HepG2 (cell line): ENCODE measurements around the gene TTC31. TPM values are rescaled to one million over a fixed set of nuclear protein-coding genes. Genes with fewer than 3 reads are reported as not detected.

Experiments
- BCL6 ChIP-seq: IDR thresholded peaks from 2 replicates; pipeline ENCODE4 v1.6.1; 2016; ENCODE audit warnings: missing genetic modification reagents, missing compliant biosample characterization
- CREB1 ChIP-seq, 2 experiments: fragments of 450-650 bp in 1 of 2; IDR thresholded peaks; 2 replicates each; pipeline ENCODE4 v1.6.1; 2016 to 2017; ENCODE audit warnings: control low read depth in 1 of 2, mild to moderate bottlenecking in 1 of 2, missing compliant biosample characterization in 1 of 2, missing genetic modification characterization in 1 of 2
- HNRNPUL1 ChIP-seq: fragments of 200-400 bp; formaldehyde crosslinking; IDR thresholded peaks from 2 replicates; pipeline ENCODE4 v1.6.1; 2017; ENCODE audit warnings: low read depth, mild to moderate bottlenecking, low read length, moderate library complexity
- KAT7 ChIP-seq: IDR thresholded peaks from 2 replicates; pipeline ENCODE4 v1.6.1; 2018; ENCODE audit warnings: borderline replicate concordance, missing compliant biosample characterization
- KDM5A ChIP-seq: fragments of 200-600 bp; sonication (generic); IDR thresholded peaks from 2 replicates; pipeline ENCODE4 v1.7.0; 2018; ENCODE audit warnings: antibody characterized with exemption, mild to moderate bottlenecking, low read length, borderline replicate concordance
- NPAS2 ChIP-seq: sonication (generic); formaldehyde crosslinking; IDR thresholded peaks from 2 replicates; pipeline ENCODE4 v1.8.0; 2022; ENCODE audit warnings: mild to moderate bottlenecking, missing genetic modification reagents, borderline replicate concordance
- TEAD2 ChIP-seq: sonication (generic); formaldehyde crosslinking; IDR thresholded peaks from 2 replicates; pipeline ENCODE4 v1.9.0; 2021; ENCODE audit warnings: missing genetic modification reagents
- TGIF2 ChIP-seq: IDR thresholded peaks from 2 replicates; pipeline ENCODE4 v1.6.1; 2016; ENCODE audit warnings: control low read depth, missing compliant biosample characterization
- U2AF2 ChIP-seq: fragments of 200-400 bp; formaldehyde crosslinking; IDR thresholded peaks from 2 replicates; pipeline ENCODE4 v1.6.1; 2017; ENCODE audit warnings: low read depth, mild to moderate bottlenecking, low read length
- ZC3H13 ChIP-seq: sonication (generic); formaldehyde crosslinking; IDR thresholded peaks from 2 replicates; pipeline ENCODE4 v1.8.1; 2023; ENCODE audit warnings: mild to moderate bottlenecking, missing genetic modification reagents, moderate library complexity
- ZC3H4 ChIP-seq: sonication (generic); formaldehyde crosslinking; IDR thresholded peaks from 2 replicates; pipeline ENCODE4 v1.4.0; 2020; ENCODE audit warnings: missing genetic modification reagents, borderline replicate concordance
- ZNF17 ChIP-seq: sonication (generic); formaldehyde crosslinking; IDR thresholded peaks from 2 replicates; pipeline ENCODE4 v1.5.0; 2020; ENCODE audit warnings: mild to moderate bottlenecking, missing genetic modification reagents
- ZNF460 ChIP-seq: sonication (generic); formaldehyde crosslinking; IDR thresholded peaks from 2 replicates; pipeline ENCODE4 v1.5.1; 2020; ENCODE audit warnings: missing genetic modification reagents, mild to moderate bottlenecking, borderline replicate concordance
- ZNF713 ChIP-seq: sonication (generic); formaldehyde crosslinking; IDR thresholded peaks from 2 replicates; pipeline ENCODE4 v1.4.0; 2020; ENCODE audit warnings: mild to moderate bottlenecking, missing genetic modification reagents
- ZNF772 ChIP-seq: sonication (generic); formaldehyde crosslinking; IDR thresholded peaks from 2 replicates; pipeline ENCODE4 v1.5.0; 2020; ENCODE audit warnings: mild to moderate bottlenecking, missing genetic modification reagents
- polyA plus RNA-seq, 8 experiments: library from polyadenylated mRNA; depleted of rRNA in 3 of 8; stranded (reverse) in 7 of 8; unstranded in 1 of 8; fragments of >200 nt; fragmentation: Illumina TruSeq in 4 of 8; extraction: Trizol in 4 of 8; gene quantifications; 2 replicates each; pipeline versions ENCODE4 v1.2.1 to v1.2.3, GENCODE V29; 2011 to 2016; ENCODE audit warnings: low read depth in 4 of 8, missing spikeins in 1 of 8, mixed read lengths in 1 of 8; ENCODE audit not compliant: insufficient read depth in 1 of 8
- total RNA-seq, 5 experiments: library from RNA; depleted of rRNA; stranded (reverse); fragments of >200 nt; fragmentation: Illumina TruSeq; extraction: Trizol; gene quantifications; 2 replicates each; pipeline ENCODE4 v1.2.3, GENCODE V29; 2016; ENCODE audit warnings: low read depth in 1 of 5
- TF ChIP-seq, protein P1 (sequence below), 2 experiments: sonication (generic) in 1 of 2; formaldehyde crosslinking in 1 of 2; IDR thresholded peaks; 2 replicates each; pipeline versions ENCODE4 v1.6.1 to v1.9.0; 2014 to 2022; ENCODE audit warnings: antibody characterized with exemption in 1 of 2, borderline replicate concordance in 1 of 2, inconsistent platforms in 1 of 2, low read depth in 1 of 2, missing genetic modification reagents in 1 of 2
- TF ChIP-seq, protein P2 (sequence below): sonication (generic); formaldehyde crosslinking; IDR thresholded peaks from 2 replicates; pipeline ENCODE4 v1.4.0; 2020; ENCODE audit warnings: missing genetic modification reagents
- TF ChIP-seq, protein P3 (sequence below): sonication (generic); formaldehyde crosslinking; IDR thresholded peaks from 2 replicates; pipeline ENCODE4 v1.5.1; 2020; ENCODE audit warnings: mild to moderate bottlenecking, moderate library complexity, missing genetic modification reagents
- TF ChIP-seq, protein P4 (sequence below): IDR thresholded peaks from 2 replicates; pipeline ENCODE4 v1.6.1; 2016; ENCODE audit warnings: low read depth, borderline replicate concordance

The TTC31 gene
- total and polyA plus RNA-seq, 2 of the 13 experiments (the other 11 are each of a cell fraction or from before 2014, with no cell fraction given), result 28.3 to 39.5 TPM

DNA sequence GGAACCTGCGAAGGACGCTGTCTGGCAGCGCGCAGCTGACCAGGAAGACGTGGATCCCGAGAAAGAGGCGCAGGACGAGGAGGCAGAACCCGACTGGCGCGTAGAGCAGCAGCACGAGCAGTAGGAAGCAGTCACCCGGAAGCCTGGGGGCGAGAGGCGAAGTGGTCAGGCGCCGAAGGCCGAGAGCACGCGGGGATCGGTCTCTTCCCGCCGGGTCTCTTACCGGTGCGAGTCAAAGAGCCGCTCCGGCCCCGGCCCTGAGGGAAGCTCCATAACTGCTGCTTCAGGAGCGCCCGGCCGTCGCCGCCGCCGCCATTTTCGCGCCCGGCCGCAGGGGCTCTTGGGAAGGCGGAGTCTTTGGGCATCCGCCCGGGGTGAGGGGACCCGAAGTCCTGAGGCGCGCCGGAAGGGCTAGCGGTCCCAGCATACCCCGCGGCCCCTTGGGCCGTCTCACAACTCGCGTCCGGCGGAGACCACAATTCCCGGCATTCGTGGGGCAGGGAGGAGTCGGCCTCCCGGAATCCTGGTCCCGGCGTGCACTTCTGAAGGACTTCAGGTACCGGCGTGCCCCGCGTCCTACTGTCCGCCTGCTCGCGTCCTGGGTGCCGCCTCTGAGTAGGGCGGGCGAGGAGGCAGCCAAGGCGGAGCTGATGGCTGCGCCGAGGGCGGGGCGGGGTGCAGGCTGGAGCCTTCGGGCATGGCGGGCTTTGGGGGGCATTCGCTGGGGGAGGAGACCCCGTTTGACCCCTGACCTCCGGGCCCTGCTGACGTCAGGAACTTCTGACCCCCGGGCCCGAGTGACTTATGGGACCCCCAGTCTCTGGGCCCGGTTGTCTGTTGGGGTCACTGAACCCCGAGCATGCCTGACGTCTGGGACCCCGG, 46.7 kb downstream of the TTC31 start, which contains the start of the genes AUP1 and HTRA2 (continued):
- TF ChIP-seq, protein P1, sequence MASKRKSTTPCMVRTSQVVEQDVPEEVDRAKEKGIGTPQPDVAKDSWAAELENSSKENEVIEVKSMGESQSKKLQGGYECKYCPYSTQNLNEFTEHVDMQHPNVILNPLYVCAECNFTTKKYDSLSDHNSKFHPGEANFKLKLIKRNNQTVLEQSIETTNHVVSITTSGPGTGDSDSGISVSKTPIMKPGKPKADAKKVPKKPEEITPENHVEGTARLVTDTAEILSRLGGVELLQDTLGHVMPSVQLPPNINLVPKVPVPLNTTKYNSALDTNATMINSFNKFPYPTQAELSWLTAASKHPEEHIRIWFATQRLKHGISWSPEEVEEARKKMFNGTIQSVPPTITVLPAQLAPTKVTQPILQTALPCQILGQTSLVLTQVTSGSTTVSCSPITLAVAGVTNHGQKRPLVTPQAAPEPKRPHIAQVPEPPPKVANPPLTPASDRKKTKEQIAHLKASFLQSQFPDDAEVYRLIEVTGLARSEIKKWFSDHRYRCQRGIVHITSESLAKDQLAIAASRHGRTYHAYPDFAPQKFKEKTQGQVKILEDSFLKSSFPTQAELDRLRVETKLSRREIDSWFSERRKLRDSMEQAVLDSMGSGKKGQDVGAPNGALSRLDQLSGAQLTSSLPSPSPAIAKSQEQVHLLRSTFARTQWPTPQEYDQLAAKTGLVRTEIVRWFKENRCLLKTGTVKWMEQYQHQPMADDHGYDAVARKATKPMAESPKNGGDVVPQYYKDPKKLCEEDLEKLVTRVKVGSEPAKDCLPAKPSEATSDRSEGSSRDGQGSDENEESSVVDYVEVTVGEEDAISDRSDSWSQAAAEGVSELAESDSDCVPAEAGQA (IDR thresholded peaks at IDR 0.05; ENCODE audit: low read depth), result peak; percentile 86
- TF ChIP-seq, protein P1 (CRISPR knock-in tag; IDR thresholded peaks at IDR 0.05; ENCODE audit: borderline replicate concordance), result no peak
- peak; percentile 36; the same call in 1 of the 2 replicates for TF ChIP-seq ZC3H13 (CRISPR knock-in tag)
- TF ChIP-seq HNRNPUL1, result peak; percentile 91
- 0 out of 2 replicates have a peak, but pooled peaks have one; percentile 3 for TF ChIP-seq ZC3H4 (CRISPR knock-in tag)
- no peak for TF ChIP-seq U2AF2
- peak; percentile 65 for TF ChIP-seq CREB1 (IDR thresholded peaks at IDR 0.05)
- TF ChIP-seq CREB1 (CRISPR knock-in tag; IDR thresholded peaks at IDR 0.05), result peak; percentile 93
- TF ChIP-seq, protein P2, sequence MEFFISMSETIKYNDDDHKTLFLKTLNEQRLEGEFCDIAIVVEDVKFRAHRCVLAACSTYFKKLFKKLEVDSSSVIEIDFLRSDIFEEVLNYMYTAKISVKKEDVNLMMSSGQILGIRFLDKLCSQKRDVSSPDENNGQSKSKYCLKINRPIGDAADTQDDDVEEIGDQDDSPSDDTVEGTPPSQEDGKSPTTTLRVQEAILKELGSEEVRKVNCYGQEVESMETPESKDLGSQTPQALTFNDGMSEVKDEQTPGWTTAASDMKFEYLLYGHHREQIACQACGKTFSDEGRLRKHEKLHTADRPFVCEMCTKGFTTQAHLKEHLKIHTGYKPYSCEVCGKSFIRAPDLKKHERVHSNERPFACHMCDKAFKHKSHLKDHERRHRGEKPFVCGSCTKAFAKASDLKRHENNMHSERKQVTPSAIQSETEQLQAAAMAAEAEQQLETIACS (CRISPR knock-in tag), result 0 out of 2 replicates have a peak, but pooled peaks have one; percentile 55
- TF ChIP-seq ZNF460 (CRISPR knock-in tag), result peak; percentile 38; the same call in 1 of the 2 replicates
- no peak; the same call in 1 of the 2 replicates for TF ChIP-seq ZNF17
- TF ChIP-seq, protein P3, sequence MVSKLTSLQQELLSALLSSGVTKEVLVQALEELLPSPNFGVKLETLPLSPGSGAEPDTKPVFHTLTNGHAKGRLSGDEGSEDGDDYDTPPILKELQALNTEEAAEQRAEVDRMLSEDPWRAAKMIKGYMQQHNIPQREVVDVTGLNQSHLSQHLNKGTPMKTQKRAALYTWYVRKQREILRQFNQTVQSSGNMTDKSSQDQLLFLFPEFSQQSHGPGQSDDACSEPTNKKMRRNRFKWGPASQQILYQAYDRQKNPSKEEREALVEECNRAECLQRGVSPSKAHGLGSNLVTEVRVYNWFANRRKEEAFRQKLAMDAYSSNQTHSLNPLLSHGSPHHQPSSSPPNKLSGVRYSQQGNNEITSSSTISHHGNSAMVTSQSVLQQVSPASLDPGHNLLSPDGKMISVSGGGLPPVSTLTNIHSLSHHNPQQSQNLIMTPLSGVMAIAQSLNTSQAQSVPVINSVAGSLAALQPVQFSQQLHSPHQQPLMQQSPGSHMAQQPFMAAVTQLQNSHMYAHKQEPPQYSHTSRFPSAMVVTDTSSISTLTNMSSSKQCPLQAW, result peak; percentile 98
- TF ChIP-seq KAT7 (CRISPR knock-in tag), result peak; percentile 80; the same call in 1 of the 2 replicates
- peak; percentile 91 for TF ChIP-seq KDM5A
- TF ChIP-seq, protein P4, sequence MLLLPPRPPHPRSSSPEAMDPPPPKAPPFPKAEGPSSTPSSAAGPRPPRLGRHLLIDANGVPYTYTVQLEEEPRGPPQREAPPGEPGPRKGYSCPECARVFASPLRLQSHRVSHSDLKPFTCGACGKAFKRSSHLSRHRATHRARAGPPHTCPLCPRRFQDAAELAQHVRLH (CRISPR knock-in tag), result peak; percentile 48; the same call in 1 of the 2 replicates
- 0 out of 2 replicates have a peak, but pooled peaks have one; percentile 27 for TF ChIP-seq BCL6 (CRISPR knock-in tag)
- no peak for TF ChIP-seq TEAD2 (CRISPR knock-in tag)
- TF ChIP-seq ZNF772 (CRISPR knock-in tag), result peak; percentile 90
- TF ChIP-seq NPAS2 (CRISPR knock-in tag), result no peak
- TF ChIP-seq ZNF713, result no peak
- TF ChIP-seq TGIF2 (CRISPR knock-in tag), result peak; percentile 51; the same call in 1 of the 2 replicates
